HG03439 (cell line): ENCODE measurements around the gene MLXIP.
"Not testable (repeated sequence)": the region's sequence is repeated elsewhere in the genome, so short reads cannot be mapped to it uniquely, and the experiment has no call there.

Source experiments
- ATAC-seq: cut with Tn5 transposase; IDR thresholded peaks from one replicate; pipeline ENCODE4 v1.9.1; 2021; ENCODE audit warnings: mild to moderate bottlenecking, moderate library complexity; ENCODE audit not compliant: unreplicated experiment

Gene MLXIP

DNA sequence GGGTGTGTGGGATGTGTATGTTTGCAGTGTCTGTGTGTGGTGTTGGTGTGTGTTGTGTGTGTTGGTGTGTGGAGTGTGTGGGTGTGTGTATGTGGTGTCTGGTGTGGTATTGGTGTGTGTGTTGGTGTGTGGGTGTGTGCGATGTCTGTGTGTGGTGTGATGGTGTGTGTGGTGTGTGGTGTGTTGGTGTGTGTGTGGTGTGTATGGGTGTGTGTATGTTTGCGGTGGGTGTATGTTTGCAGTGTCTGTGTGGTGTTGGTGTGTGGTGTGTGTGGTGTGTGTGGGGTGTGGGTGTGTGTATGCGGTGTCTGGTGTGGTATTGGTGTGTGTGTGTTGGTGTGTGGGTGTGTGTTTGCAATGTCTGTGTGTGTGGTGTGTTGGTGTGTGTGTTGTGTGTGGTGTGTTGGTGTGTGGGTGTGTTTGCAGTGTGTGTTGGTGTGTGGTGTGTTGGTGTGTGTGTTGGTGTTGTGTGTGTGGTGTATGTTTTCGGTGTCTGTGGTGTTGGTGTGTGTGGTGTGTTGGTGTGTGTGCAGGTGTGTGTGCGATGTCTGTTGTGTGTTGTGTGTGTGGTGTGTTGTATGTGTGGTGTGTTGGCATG lies 15.7 kb downstream of the MLXIP start:
- no peak for ATAC-seq

DNA sequence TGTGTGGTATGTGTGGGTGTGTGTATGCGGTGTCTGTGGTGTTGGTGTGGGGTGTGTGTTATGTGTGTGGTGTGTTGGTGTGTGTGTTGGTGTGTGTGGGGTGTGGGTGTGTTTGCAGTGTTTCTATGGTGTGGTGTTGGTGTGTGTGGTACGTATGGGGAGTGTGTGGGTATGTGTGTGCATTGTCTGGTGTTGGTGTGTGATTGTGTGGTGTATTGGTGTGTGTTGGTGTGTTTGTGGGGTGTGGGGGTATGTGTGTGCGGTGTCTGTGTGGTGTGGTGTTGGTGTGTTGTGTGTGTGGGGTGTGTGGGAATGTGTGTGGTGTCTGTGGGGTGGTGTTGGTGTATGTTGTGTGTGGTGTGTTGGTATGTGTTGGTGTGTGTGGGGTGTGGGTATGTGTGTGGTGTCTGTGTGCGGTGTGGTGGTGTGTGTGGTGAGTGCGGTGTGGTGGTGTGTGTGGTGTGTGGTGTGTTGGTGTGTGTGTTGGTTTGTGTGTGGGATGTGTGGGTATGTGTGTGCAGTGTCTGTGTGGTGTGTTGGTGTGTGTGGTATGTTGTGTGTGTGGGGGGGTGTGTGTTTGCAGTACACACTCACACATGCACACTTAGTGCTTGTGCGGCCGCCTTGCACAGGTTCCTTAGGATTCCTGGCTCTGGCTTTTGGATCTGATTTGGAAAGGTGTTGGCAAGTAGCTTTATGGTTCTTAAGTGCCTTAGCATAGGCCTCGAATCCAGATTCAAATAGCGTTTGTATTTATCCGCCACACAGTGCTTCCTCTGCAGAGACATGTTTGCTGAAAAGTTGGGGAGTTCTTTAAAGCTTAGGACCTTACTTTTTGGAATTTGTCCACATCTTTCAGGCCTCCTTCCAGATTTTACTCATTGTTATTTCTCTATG lies 16.4 kb downstream of the MLXIP start:
- ATAC-seq: no peak

DNA sequence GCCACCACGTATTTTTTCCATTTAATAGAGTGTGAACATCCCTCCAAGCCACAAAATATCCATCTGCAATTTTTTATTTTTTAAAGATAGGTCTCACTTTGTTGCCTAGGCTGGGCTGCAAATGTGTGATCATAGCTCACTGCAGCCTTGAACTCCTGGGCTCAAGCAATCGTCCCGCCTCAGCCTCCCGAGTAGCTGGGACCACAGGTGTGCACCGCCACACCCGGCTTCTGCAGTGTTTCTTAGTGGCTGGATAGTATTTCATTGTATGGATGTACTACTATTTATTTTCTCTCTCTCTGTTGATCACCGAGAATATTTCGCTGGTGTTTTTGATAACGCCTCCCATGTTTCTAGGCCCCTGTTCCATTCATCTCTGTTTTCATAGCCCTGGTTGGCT lies 17.5 kb downstream of the MLXIP start:
- no peak for ATAC-seq

DNA sequence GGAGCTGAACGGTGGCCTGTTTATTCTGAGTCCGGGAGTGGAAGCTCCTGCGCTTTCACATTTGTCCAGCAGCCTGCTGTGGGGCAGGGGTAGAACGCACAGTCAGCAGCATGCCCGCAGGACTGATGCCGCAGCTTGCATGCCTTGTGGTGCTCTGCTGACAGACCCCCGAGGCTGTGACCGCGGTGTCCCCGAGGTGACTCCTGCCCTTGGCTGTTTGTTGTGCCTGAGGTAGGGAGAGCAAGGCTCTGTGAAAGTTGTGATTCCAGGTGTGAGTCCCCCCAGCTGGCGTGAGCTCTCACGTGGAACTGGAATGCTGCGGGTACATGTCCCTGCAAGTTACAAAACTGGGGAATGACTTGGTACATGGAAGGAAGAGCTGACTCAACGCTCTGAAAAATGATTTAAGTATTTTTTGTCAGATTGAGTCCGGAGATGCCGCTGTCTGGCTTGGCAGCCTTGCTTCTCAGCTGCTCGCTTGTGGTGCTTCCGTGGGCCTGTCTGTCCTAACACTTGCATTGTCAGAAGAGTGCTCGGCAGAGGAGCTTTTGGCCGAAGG lies 18.1 kb downstream of the MLXIP start:
- no peak for ATAC-seq

DNA sequence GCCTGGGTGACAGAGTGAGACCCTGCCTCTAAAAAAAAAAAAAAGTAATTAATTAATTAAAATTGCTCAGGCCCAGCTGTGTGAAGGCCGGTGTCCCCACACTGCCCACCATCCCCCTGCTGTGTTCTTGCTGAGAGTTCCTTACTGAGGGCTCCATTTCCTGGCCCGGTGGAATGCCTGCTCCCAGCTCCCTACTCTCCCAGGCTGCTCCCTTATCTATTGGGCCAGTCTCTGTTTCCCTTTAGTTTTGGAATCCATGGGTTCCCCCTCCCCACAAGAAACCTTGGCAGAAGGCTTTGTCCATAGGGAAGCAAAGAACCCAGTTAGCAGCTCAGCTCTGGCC lies 19.0 kb downstream of the MLXIP start:
- no peak for ATAC-seq

DNA sequence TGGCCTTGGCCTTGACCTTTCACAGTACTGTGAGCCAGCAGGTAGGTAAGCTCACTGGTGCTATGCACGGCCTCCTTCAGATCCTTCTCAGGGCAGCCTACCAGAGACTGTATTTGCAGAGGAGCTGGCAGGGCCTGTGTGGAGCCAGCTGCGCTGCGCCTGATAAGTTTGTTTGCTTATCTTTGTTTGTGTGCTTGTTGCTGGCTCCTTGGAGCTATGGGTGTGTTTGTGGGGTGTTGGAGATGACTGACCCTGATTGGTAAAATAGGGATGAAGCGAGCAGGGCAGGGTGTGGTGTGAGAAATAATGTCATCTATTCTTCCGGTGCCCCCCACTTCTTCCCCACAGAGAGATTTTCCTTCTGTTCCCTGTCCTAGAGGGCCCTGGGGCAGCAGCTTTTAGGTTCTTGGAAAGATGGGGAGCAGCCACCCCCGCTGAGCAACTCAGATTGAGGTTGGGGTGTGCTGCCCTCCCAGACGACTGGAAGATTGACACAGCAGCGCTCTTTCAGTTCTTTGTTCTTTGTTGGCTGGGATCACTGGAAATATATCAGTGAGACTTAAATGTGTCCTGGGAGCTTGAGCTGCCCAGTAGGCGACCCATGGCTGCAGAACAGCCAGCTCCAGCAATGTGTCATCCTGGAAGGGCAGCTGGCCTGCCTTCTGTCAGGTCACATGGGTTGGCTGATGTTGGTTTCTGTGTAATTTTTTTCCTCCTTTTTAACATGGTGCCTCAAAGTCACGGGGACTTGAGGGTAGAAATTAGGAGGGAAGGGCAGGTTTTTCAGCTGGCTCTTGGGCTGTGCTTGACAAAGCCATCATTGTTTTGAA lies 19.6 kb downstream of the MLXIP start:
- ATAC-seq: no peak

DNA sequence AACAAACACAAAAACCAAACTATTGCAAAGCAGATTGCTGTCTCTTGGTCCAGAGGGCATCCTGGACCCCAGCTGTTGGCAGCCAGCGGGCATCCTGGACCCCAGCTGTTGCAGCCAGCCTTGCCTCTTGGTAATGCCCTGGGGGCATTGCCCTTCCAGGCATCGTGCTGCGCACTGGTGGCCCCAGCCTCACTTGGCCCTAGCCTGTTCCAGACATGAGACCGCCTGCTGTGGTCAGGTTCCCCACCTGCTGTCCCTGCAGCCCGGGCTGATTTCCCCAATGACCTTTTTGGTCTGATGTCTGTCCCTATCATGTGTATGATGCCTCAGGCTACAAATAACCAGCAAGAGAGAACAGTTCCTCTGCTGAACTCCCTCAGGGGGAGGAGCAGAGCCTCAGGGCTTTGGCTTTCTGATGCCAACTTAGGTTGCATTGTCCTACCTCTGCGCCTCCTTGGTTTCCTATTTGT lies 20.8 kb downstream of the MLXIP start:
- ATAC-seq: no peak

DNA sequence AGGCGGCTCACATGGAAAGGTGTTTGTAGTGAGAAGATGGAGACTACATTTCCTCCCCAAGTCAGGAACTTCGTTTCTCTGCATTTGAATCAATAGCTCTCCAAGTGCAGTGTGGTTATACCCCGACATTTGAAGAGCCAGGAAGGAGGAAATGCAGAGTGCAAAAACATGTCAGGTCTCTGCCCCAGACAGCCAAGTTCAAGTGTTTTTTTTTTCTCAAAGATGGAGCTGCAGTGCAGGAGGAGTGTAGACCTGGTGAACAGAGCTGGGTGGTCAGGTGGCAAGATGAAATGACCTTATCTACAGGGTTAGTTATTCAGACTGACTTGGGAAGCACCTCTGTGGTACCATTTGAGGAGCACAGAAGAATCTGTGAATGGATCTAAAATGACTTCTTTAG lies 21.3 kb downstream of the MLXIP start:
- no peak for ATAC-seq

DNA sequence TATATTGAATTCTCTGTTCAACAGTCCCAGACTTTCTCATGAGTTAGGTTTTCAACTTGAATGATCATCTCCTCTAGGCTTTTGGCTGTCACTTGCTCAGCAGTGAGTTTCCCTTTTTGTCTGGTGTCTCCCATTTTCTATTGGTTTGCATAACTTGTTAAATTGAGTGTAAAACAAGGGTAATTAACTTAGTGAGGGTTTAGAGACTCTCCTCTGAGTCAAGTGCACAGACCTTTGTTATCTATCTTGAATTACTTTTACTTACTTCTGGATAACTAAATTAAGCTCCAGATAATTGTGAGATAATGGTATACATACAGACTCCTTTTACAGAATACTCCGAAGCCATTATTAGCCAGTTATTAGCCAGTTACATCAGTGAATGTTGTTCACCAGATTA lies 22.0 kb downstream of the MLXIP start:
- no peak for ATAC-seq

DNA sequence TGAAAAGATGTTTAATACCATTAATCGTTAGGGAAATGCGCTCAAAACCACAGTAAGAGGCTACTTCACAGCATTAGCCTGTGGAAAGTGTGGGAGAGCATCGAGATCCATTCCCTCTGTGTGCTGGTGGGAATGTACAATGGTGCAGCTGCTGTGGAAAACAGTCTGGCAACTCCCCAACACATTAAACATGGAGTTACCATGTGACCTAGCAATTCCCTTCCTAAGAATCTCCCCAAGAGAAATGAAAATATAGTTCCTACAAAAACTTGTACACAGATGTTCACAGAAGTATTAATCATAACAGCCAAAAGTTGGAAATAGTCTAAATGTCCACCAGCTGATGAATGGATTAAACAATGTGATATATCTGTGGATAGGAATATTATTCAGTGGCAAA lies 23.8 kb downstream of the MLXIP start:
- ATAC-seq: no peak

DNA sequence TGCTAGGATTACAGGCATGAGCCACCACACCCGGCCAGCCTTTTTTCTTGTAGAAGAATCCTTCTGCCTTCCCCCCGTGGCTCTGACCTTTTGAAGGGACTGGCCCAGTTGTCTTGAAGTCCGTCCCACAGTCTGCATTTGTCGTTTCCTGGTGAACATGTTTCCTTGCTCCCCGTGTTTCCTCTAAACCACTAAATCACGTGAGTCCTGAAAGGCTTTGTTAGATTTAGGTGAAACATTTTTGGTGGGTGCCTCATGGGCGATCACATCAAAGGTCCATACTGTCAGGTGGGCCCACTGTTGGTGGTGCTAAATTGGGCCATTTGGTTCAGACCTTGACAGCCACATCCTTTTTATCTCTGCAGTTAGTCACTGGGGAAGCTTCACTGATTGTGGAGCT lies 26.3 kb downstream of the MLXIP start:
- no peak for ATAC-seq

DNA sequence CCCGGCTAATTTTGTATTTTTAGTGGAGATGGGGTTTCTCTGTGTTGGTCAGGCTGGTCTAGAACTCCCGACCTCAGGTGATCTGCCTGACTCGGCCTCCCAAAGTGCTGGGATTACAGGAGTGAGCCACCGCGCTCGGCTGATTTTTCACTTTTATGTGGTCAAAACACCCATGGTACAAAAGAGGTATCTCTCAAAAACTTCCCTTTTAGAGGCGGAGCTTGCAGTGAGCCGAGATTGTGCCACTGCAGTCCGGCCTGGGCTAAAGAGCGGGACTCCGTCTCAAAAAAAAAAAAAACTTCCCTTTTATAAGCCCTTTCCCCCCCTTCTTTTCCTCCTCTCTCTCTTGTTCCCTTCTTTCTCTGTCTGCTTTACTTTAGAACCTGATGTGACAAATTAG lies 26.9 kb downstream of the MLXIP start:
- ATAC-seq: not testable (repeated sequence)

DNA sequence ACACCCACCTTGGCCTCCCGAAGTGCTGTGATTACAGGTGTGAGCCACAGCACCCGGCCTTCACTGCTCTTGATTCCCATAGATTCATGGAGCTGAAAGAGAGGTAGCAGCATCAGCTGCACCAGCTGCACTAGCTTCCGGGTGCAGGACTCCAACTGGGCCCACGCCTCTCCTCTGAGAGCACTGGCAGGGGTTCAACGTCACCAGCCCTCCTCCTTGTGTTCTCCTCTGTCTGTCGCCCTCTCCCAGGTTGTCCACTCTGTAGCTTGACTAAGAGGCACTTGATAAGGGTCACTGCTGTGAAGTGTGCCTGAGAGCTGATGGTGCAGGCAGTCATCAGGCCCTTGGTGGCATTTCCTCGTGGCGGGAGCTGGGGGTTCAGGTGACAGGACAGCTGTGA lies 28.3 kb downstream of the MLXIP start:
- no peak for ATAC-seq

DNA sequence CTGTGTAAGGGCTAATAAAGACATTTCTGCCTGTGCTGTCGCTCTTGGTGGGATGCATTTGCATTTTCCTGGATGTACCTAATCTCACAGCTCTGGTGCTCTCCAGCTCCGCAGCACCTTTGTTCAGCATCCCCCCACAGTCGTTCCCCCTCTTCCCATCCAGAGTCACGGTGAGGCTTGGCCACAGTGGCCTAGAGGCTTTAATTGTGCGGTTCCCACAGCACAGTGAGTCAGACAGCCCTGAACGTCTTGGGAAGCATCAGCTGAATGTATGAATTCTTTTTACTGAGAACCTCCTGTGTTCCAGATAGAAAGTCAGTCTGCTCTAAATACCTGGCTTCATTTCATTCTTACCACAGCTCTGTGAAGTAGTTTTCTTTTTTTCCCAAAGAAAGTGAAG lies 28.7 kb downstream of the MLXIP start:
- ATAC-seq: no peak

DNA sequence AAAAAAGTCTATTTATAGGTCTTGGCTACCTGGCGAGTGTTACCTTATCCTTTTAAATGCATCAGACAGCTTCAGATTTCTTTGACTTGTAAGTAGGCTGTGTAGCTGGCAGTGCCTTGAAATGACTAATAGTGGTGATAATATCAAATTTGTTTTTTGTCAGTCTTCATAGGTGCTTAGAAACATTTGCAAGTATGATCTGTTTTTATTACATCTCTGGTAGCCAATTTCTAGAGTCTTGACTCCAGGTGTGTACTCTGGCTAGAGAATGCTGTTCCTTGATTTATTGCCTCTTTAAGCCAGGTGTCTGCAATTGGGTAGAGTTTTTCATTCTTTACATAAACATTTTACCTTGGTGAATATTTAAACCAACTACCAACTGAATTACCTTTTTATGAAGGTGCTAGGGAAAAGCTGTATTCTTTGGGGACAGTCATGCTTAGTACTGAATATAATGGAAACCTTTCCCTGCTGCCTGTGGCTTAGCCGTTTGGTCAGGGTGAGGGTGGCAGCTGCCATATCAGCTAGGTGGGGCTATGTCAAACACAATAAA lies 32.6 kb downstream of the MLXIP start:
- no peak for ATAC-seq

DNA sequence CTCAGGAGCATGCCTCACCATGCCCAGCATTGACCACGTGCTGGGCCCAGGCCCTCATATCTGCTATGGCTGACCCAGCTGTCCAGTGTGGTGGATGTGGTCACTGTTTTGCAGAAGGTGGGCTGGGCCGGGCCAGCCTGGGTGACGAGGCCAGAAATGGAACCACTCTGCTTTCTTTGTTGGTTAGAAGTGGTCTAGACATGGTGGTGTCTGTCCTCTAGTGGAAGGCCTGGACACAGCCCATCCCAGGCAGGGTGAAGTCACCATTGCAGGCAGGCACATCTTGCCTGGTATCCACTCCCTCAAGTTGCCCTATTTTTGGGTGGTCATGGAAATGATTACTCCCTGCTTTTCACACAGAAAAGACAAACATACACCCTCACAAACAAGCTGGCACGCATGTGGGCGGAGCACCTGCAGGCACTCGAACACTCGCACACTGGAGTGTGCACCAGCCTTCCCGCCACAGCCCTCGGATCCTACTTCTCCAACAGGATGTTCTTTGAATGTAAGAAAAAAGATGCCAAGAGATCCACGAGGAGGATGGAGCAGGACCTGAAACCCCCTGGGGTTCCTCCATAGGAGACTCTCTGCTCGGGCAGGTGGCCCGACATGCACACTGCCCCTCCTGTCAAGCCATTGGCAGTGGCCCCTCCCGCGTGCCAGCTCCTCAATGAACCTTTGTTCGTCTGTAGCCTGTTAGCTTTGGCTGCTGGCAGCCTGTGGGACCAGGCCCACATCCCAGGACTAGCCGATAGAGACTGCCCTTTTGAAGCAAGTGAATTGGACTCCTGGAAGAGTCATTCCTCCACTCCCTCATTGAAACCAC lies 38.4 kb downstream of the MLXIP start:
- no peak for ATAC-seq

DNA sequence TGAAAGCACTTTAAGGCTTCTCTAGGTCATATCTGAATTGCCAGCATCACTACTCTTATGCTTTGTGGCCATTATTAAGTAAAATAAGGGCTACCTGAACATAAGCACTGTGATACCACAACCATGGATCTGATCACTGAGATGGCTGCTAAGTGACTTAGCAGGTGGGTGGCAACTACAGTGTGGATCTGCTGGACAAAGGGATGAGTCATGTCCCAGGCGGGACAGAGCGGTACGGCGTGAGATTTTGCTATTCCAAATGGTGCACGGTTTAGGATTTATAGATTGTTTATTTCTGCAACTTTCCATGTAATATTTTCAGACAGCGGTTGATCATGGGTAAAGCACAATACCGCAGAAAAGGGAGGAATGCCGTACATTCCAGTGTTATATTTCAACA lies 39.4 kb downstream of the MLXIP start:
- no peak for ATAC-seq

DNA sequence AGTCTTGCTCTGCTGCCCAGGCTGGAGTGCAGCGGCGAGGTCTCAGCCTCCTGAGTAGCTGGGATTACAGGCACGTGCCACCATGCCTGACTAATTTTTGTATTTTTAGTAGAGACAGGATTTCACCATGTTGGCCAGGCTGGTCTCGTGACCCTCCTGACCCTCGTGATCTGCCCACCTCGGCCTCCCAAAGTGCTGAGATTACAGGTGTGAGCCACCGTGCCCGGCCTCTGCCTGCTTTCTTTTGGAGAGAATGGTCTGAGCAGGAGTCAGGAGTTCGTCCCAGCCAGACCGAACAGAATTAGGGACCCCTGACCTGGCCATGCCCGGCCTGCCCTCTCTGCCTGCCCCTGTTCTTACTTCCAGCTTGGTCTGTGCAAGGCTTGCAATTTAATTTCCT lies 42.8 kb downstream of the MLXIP start:
- ATAC-seq: not testable (repeated sequence)

DNA sequence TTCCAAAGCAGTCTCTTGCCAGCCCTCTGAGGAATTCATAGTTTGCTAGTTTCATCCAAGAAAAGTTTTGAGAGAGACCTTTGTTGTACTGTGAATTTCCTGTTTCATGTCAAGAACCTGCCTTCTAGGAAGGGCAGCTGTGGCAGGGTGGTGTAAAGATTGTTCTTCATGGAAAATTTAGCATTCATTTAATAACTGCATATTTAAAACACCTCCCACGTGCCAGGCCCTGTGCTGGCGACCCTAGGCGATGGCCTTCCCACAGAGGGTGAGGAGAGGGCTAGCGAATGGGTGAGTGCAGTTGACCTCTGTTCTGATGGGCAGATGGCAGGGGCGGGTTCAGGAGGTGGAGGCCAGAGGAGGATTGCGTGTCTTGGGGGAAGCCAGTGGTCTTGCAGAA lies 43.2 kb downstream of the MLXIP start:
- no peak for ATAC-seq

DNA sequence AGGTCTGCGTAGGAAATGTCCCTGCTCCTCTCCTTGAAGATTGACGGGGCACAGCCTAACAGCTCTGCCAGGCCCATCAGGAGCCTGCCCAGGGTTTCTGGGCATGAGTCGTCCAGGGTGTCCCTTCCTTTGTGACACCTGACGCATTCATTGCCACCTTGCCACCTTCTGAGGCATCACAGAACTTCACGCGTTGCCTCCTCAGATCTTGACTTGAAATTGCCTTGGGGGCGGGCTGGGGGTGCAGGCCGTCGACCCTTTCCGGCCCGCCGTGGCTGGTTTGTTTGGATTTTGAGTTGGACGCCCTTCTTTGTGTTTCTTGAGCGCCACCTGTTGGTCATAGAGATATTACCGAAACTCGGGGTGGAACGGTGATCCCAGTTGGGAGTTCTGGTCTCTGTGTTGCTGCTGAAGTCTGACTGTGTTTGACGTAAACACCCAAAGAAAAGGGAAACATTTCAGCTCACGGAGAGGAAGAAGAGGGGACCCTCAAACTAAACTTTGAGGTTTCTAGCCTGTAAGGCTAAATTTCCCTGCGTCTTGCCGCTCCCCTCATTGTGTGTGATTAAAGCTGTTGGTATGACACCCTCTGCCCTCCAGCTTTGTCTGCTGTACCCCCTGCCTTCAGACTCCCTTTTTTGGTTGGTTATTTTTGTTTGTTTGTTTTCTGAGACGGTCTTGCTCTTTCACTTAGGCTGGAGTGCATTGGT lies 44.6 kb downstream of the MLXIP start:
- ATAC-seq: no peak
